Measurements from ENCODE around the gene KDM5C.
"Not testable (repeated sequence)": the region's sequence is repeated elsewhere in the genome, so short reads cannot be mapped to it uniquely, and the experiment has no call there.

Gene KDM5C

DNA sequence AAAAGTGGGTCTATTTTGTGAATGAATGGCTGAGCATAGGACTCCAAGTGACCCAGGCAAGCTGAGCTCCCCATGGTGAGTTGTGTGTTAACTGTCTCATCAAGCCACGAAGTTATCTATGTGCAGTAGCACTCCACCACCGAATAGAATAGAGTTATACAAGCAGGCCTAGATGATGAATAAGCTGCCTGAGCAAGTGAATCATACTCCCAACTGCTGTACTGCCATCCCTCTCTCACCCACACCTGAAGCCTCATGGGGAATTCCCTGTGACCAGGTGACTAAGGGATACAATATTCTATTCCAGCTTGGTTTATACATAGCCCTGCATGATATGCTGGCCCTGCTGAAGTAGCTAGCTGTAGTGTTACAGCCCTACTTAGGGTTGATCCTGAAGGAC is 38.7 kb downstream of the KDM5C start:
- no peak for DNase-seq

DNA sequence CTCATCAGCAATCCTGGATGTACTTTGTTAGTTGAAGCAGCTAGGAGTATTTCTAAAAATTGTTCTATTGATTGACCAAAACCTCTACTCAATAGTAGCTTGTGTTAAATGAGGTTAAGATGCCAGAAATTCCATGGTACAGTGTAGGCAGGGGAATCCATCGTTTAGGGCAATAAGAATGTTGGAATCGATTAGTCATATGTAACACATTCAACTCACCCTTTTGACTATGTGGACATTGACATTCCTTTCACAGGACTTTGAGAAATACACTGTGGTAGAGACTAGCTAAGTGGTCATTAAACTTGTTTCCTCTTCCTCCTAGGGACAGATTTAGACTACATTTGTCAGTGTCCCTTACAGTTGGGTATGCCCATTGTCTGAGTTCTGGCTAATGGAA is 40.2 kb downstream of the KDM5C start:
- no peak for DNase-seq

DNA sequence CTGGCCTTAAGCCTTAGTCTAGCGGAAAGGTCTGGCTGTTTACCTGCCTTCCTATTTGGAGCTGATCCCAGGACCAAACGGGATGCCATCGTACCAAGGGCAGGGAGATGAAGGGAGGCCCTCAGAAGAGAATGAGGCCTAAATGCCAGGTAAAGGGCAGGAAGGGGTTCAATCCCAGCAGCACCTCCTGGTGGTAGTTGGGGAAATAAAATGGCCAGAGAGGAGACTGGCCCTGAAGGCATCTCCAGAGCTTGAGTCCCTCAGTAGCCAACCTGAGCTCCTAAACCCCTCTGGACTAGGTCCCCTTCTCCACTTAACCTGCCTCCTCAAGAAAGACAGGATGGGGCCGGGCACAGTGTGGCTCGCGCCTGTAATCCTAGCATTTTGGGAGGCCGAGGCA is 53.7 kb downstream of the KDM5C start:
- no peak for DNase-seq

DNA sequence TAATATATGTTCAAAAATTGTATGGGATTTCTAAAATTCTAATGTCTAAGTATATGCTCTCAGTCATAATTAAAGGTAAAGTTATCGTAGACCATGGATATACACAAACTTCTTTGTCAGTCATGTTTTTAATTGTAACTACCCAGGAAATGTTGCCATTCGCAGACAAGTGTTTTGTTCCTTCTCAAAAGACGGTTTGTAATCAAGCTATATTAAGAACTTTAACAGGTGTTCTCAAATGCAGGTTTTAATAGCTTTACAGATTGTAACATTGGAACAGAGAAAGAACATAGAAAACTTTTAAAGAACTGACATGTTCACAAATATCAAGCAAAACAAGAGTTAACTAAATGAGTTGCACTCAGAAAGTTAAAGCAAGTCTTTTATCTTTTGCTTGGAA is 58.9 kb downstream of the KDM5C start:
- DNase-seq: no peak

DNA sequence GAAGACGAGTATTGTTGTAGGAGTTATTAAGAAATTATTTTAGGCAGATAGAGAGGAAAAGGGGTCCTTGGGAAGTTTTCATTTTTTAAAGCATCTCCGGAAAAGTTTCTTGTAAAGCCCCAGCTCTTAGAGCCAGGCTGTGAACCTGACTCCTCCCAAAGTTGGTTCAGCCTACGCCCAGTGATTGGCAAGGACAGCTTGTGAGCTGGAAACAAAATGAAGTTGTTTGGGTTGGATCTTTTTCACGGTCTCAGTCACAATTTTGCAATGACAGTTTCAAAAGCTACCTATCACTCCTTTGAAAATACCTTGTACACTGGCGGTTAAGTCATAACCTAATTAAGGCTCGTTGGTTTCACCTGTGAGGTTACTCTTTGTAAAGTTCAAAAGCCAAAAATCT is 60.4 kb downstream of the KDM5C start:
- DNase-seq: not testable (repeated sequence)

DNA sequence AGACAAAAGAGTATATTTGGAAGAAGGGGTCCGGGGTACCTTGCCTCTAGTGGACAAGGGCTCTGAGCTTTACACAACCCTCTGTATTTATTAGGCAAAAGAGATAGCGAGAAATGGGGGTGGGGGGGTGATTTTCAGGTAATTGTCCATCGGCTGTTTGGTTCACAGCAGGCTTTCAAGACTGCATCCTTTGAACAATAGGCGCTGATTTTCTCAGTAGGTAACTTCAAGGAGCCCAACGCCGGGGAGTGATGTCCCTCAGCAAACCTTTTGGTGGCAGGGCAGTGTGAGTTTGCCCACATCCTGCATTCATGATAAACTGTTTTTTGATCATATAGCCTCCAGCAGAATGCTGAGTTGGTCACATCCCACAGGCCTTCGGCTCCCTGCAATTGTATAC is 61.6 kb downstream of the KDM5C start:
- no peak for DNase-seq

DNA sequence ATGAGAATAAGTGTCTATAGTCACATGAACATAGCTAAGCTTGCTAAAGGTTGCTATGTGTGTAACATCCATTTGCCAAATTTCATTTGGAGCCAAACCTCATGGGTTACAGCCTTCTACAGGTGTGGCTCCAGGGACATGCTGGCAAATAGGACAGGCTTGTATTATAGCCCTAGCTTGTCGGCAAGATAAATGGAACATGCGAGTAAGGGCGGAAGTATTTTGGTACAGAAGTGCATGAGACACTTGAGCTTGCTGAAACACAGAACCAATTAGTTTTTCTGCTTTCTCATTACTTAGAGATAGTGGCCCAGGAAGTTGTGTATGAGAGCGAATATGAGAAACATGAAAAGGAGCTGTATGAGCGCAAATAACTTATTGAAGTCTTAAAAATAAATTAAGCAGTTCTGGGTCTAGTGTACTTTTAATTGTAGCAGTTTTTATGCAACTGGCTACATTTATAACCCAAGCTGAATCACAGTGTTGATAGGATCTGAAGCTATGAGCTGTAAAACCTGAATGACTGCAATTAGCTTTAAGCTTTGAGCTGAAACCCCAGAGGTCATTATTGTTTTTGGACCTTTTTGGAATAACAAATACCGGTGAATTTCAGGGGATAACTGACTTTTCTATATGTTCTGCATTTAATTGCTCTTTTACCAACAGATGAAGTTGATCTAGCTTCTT is 64.6 kb downstream of the KDM5C start:
- no peak for DNase-seq

DNA sequence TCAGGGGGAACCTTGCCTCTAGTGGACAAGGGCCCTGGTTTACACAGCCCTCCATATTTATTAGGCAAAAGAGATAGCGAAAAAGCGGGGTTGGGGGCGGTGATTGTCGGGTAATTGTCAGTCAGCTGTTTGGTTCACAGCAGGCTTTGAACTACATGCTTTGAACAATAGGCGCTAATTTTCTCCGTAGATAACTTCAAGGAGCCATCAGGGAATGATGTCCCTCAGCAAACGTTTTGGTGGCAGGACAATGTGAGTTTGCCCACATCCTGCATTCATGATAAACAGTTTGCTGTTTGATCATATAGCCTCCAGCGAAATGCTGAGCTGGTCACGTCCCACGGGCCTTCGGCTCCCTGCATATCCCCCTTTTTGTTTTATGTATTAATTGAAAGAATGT is 65.8 kb downstream of the KDM5C start:
- DNase-seq: no peak

DNA sequence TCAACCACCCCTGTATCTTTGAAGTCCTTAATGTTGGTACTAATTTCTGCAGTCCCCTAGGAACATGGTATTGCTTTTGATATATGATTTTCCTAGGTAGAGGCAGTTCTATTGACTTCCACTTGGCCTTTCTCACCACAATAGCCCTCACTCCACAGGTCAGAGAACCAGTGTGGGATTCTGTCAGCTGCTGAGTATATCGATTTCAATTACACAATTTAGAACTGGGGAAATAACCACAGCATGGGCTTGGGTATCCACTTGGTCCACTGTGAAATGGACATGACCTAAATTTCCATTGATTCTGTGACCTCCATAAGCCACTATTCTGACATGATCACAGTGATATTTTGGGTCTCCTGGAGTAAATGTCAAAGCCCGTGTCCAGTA is 68.8 kb downstream of the KDM5C start:
- DNase-seq: no peak

DNA sequence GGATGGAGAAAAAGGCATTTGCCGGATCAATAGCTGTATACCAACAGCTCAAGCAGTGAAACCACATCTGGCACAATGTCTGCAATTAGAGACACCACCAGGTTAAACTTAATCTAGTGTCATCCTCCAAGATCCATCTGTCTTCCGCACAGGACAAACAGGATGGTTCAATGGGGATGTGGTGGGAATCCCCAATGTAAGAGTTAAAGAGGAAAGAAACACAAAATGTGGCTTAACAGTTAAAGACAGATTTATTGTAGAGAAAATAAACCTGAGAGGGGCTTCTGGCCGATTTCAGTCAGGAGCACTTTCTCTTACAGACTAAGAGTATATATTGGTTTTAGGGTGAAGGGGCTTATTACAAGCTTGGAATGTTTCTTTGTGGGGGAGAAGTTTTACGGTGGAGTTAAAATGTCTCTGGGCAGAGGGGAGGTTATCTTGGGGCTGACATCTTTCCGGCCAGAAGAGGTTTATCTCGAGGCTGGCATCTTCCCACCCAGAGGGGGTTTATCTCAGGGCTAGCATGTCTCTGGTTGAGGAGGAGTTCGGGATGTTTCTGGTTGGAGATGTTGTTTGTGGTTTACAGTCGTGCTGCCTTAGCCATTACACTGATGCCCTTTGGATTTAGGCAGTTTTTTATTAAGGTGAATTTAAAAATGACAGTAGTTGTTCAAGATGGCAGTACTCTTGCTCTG is 69.3 kb downstream of the KDM5C start:
- DNase-seq: no peak

DNA sequence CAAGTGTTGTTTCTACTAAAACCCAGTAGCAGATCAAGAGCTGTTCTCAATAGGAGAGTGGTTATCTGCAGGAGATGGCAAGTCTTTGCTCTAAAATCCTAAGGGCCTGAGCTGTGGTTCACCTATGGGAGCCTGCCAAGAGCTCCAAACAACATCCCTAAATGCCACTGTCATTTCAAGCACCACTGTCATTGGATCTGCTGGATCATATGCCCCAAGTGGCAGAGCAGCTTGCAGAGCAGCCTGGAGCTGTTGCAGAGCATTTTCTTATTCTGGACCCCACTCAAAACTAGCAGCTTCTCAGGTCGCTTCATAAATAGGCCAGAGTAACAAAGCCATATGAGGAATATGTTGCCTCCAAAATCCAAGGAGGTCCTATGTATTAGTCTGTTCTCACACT is 71.4 kb downstream of the KDM5C start:
- DNase-seq: no peak
